ENCODE data around the gene TMEM219. TPM values are rescaled to one million over a fixed set of nuclear protein-coding genes. Genes with fewer than 3 reads are reported as not detected.

TMEM219 gene
- total RNA-seq, 6 experiments from 2014 or later: 49.9 to 75.9 (median 57.1) TPM

GRCh38 chr16:30018731-30019158 is 56.9 kb downstream of the TMEM219 start:
- Histone ChIP-seq H3K9me3 (no peaks in the 10 kb centered on the region), H3K4me3 (no peak overlapping the region), H3K36me3 (no peaks in the 10 kb centered on the region), H3K27me3 (no peaks in the 10 kb centered on the region), H3K27ac (no peak overlapping the region), H3K4me1 (peaks cover 0 to 9% (median 0%) of the 10 kb centered on the region in 4 donors)
- DNase-seq (no peak), ATAC-seq (no peak)
- TF ChIP-seq POLR2A (IDR thresholded peaks at IDR 0.05): no peak
- TF ChIP-seq, protein P1, sequence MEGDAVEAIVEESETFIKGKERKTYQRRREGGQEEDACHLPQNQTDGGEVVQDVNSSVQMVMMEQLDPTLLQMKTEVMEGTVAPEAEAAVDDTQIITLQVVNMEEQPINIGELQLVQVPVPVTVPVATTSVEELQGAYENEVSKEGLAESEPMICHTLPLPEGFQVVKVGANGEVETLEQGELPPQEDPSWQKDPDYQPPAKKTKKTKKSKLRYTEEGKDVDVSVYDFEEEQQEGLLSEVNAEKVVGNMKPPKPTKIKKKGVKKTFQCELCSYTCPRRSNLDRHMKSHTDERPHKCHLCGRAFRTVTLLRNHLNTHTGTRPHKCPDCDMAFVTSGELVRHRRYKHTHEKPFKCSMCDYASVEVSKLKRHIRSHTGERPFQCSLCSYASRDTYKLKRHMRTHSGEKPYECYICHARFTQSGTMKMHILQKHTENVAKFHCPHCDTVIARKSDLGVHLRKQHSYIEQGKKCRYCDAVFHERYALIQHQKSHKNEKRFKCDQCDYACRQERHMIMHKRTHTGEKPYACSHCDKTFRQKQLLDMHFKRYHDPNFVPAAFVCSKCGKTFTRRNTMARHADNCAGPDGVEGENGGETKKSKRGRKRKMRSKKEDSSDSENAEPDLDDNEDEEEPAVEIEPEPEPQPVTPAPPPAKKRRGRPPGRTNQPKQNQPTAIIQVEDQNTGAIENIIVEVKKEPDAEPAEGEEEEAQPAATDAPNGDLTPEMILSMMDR (IDR thresholded peaks at IDR 0.05): no peak
- WGBS (ENCODE audit: insufficient coverage, low coverage, low lambda C conversion rate, missing lambda C conversion rate): 61% methylated on average over 3 of the region's 4 CpGs
- intact Hi-C loops (cut with DNase I): no loop called here

Other genes with a start within 250 kb of the TMEM219 start
- gene C16orf54, start 216.1 kb upstream of the TMEM219 start, total RNA-seq: 1 to 10 TPM in 1 of 6 experiments, under 1 TPM in 5; 0.40 to 1.2 (median 0.66) TPM
- 1 to 10 TPM in 4 of 6 experiments, under 1 TPM in 2; 0.06 to 3.1 (median 1.1) TPM for gene ZG16, start 183.8 kb upstream of the TMEM219 start, total RNA-seq
- gene KIF22, start 171.3 kb upstream of the TMEM219 start, total RNA-seq: 10 to 100 TPM in 5 of 6 experiments, 1 to 10 TPM in 1; 9.8 to 27.1 (median 24.7) TPM
- 100 to 1,000 TPM in 1 of 6 experiments, 10 to 100 TPM in 5; 42.9 to 106 (median 60.7) TPM for gene MAZ, start 155.6 kb upstream of the TMEM219 start, total RNA-seq
- under 1 TPM in 4 of 6 experiments, not detected in 2; 0.15 to 0.98 (median 0.51) TPM for gene PRRT2, start 149.9 kb upstream of the TMEM219 start, total RNA-seq
- 10 to 100 TPM in 5 of 6 experiments, 1 to 10 TPM in 1; 8.5 to 26.1 (median 11.5) TPM for gene PAGR1, start 145.9 kb upstream of the TMEM219 start, total RNA-seq
- 100 to 1,000 TPM in 2 of 6 experiments, 10 to 100 TPM in 4; 37.4 to 112 (median 77.8) TPM for gene MVP, start 141.6 kb upstream of the TMEM219 start, total RNA-seq
- 10 to 100 TPM; 35.1 to 96.6 (median 58.2) TPM for gene CDIPT, start 98.9 kb upstream of the TMEM219 start, total RNA-seq
- under 1 TPM; 0.15 to 0.56 (median 0.32) TPM for gene SEZ6L2, start 62.5 kb upstream of the TMEM219 start, total RNA-seq
- gene ASPHD1, start 61.6 kb upstream of the TMEM219 start, total RNA-seq: under 1 TPM in 2 of 6 experiments, not detected in 4; 0.38 to 0.50 TPM
- gene KCTD13, start 35.9 kb upstream of the TMEM219 start, total RNA-seq: 10 to 100 TPM in 1 of 6 experiments, 1 to 10 TPM in 5; 5.4 to 13.5 (median 7.2) TPM
- gene TAOK2, start 11.8 kb downstream of the TMEM219 start, total RNA-seq: 10 to 100 TPM; 15.8 to 19.6 (median 17.2) TPM
- 10 to 100 TPM in 2 of 6 experiments, 1 to 10 TPM in 4; 5.2 to 12.9 (median 9.0) TPM for gene HIRIP3, start 33.5 kb downstream of the TMEM219 start, total RNA-seq
- gene INO80E, start 34.2 kb downstream of the TMEM219 start, total RNA-seq: 10 to 100 TPM; 22.3 to 45.8 (median 33.2) TPM
- under 1 TPM in 3 of 6 experiments, not detected in 3; 0.16 to 0.66 (median 0.33) TPM for gene DOC2A, start 48.9 kb downstream of the TMEM219 start, total RNA-seq
- not detected for gene C16orf92, start 61.1 kb downstream of the TMEM219 start, total RNA-seq
- gene TLCD3B, start 69.2 kb downstream of the TMEM219 start, total RNA-seq: not detected
- 100 to 1,000 TPM; 113 to 580 (median 345) TPM for gene ALDOA, start 103.7 kb downstream of the TMEM219 start, total RNA-seq
- 10 to 100 TPM; 43.1 to 59.7 (median 47.0) TPM for gene PPP4C, start 113.9 kb downstream of the TMEM219 start, total RNA-seq
- gene TBX6, start 129.8 kb downstream of the TMEM219 start, total RNA-seq: under 1 TPM; 0.37 to 0.68 (median 0.42) TPM
- gene YPEL3, start 134.1 kb downstream of the TMEM219 start, total RNA-seq: 10 to 100 TPM; 13.5 to 46.5 (median 21.9) TPM
- gene GDPD3, start 151.5 kb downstream of the TMEM219 start, total RNA-seq: 1 to 10 TPM in 4 of 6 experiments, under 1 TPM in 1, not detected in 1; 0.19 to 2.3 (median 2.3) TPM
- 10 to 100 TPM in 5 of 6 experiments, 1 to 10 TPM in 1; 7.4 to 24.1 (median 16.0) TPM for gene MAPK3, start 161.1 kb downstream of the TMEM219 start, total RNA-seq
- gene CORO1A, start 221.5 kb downstream of the TMEM219 start, total RNA-seq: 10 to 100 TPM in 1 of 6 experiments, 1 to 10 TPM in 5; 7.0 to 15.2 (median 7.9) TPM
- 100 to 1,000 TPM in 1 of 6 experiments, 10 to 100 TPM in 5; 22.9 to 139 (median 25.6) TPM for gene BOLA2B, start 231.6 kb downstream of the TMEM219 start, total RNA-seq
- 10 to 100 TPM; 15.5 to 83.2 (median 36.4) TPM for gene SLX1A, start 231.8 kb downstream of the TMEM219 start, total RNA-seq
- gene SULT1A3, start 237.2 kb downstream of the TMEM219 start, total RNA-seq: 10 to 100 TPM in 5 of 6 experiments, 1 to 10 TPM in 1; 8.5 to 29.0 (median 11.9) TPM

Measured in right lobe of liver (tissue), 6 donors.